Neural crest cell (in vitro differentiated cells): ENCODE results near the gene OSM. TPM values are rescaled to one million over a fixed set of nuclear protein-coding genes. Genes with fewer than 3 reads are reported as not detected.

Experiments used
- DNase-seq: peaks from one replicate; pipeline ENCODE4 v3.0.0; 2021; ENCODE audit warnings: low read depth, mixed read lengths, low spot score
- H3K27ac Mint-ChIP-seq: one replicate; pipeline ENCODE4 v1.8.0; 2021; ENCODE audit warnings: mild to moderate bottlenecking, mixed read lengths; ENCODE audit not compliant: unreplicated experiment
- H3K27me3 Mint-ChIP-seq: 2 replicates; pipeline ENCODE4 v1.8.0; 2021; ENCODE audit warnings: low read depth, mild to moderate bottlenecking, mixed read lengths
- H3K36me3 Mint-ChIP-seq: 2 replicates; pipeline ENCODE4 v1.8.0; 2021; ENCODE audit warnings: low read depth, mild to moderate bottlenecking, mixed read lengths
- H3K4me1 Mint-ChIP-seq: 2 replicates; pipeline ENCODE4 v1.8.0; 2021; ENCODE audit warnings: mixed read lengths
- H3K4me3 Mint-ChIP-seq: one replicate; pipeline ENCODE4 v1.8.0; 2021; ENCODE audit warnings: mild to moderate bottlenecking, mixed read lengths
- H3K9me3 Mint-ChIP-seq: 2 replicates; pipeline ENCODE4 v1.8.0; 2021; ENCODE audit warnings: mixed read lengths
- CTCF ChIP-seq: fragments of 200-600 bp; sonication (generic); conservative IDR thresholded peaks from 2 replicates; pipeline ENCODE4 v1.5.0; 2021; ENCODE audit warnings: antibody characterized with exemption, mild to moderate bottlenecking
- total RNA-seq: library from RNA; stranded (reverse); gene quantifications from 2 replicates; pipeline ENCODE4 v1.2.1, GENCODE V29; 2021

Gene OSM
- total RNA-seq, 1 donor from 2014 or later, result not detected

- no peak for DNase-seq
- Mint-ChIP-seq H3K4me3 (peak overlapping the region; percentile 17), H3K36me3 (no peaks in the 10 kb centered on the region), H3K27ac (no peak overlapping the region), H3K4me1 (peaks cover 15% of the 10 kb centered on the region), H3K9me3 (no peaks in the 10 kb centered on the region), H3K27me3 (peaks cover 50% of the 10 kb centered on the region)
- TF ChIP-seq CTCF, result no peak
Measured at GRCh38 chr22:30244066-30244465, 22.6 kb downstream of the OSM start.

- no peak for TF ChIP-seq CTCF
- Mint-ChIP-seq H3K27ac (peak overlapping the region; percentile 12), H3K36me3 (no peaks in the 10 kb centered on the region), H3K4me3 (no peak overlapping the region), H3K9me3 (no peaks in the 10 kb centered on the region), H3K27me3 (peaks cover 49% of the 10 kb centered on the region), H3K4me1 (peaks cover 17% of the 10 kb centered on the region)
- no peak for DNase-seq
Measured at GRCh38 chr22:30243661-30244060, 23.0 kb downstream of the OSM start.

- TF ChIP-seq CTCF, result no peak
- Mint-ChIP-seq H3K27me3 (peaks cover 30% of the 10 kb centered on the region), H3K4me1 (peaks cover 15% of the 10 kb centered on the region), H3K36me3 (no peaks in the 10 kb centered on the region), H3K4me3 (no peak overlapping the region), H3K27ac (no peak overlapping the region), H3K9me3 (no peaks in the 10 kb centered on the region)
- no peak for DNase-seq
Measured at GRCh38 chr22:30241576-30242371, 24.9 kb downstream of the OSM start.

GRCh38 chr22:30240541-30241417 lies 25.9 kb downstream of the OSM start:
- Mint-ChIP-seq H3K9me3 (no peaks in the 10 kb centered on the region), H3K36me3 (no peaks in the 10 kb centered on the region), H3K27me3 (peaks cover 21% of the 10 kb centered on the region), H3K4me1 (peaks cover 18% of the 10 kb centered on the region), H3K4me3 (no peak overlapping the region), H3K27ac (no peak overlapping the region)
- DNase-seq, result no peak
- no peak for TF ChIP-seq CTCF

- no peaks in the 10 kb centered on the region for H3K36me3 Mint-ChIP-seq
- no peaks in the 10 kb centered on the region for H3K9me3 Mint-ChIP-seq
Measured at GRCh38 chr22:30239488-30240405, 26.9 kb downstream of the OSM start.

More at GRCh38 chr22:30239488-30240405, 26.9 kb downstream of the OSM start:
- Mint-ChIP-seq H3K27me3 (peaks cover 11% of the 10 kb centered on the region), H3K27ac (no peak overlapping the region), H3K4me3 (no peak overlapping the region), H3K4me1 (peaks cover 25% of the 10 kb centered on the region)
- DNase-seq, result no peak
- no peak for TF ChIP-seq CTCF
